ENCODE results near the gene PDYN.

PDYN gene

DNA sequence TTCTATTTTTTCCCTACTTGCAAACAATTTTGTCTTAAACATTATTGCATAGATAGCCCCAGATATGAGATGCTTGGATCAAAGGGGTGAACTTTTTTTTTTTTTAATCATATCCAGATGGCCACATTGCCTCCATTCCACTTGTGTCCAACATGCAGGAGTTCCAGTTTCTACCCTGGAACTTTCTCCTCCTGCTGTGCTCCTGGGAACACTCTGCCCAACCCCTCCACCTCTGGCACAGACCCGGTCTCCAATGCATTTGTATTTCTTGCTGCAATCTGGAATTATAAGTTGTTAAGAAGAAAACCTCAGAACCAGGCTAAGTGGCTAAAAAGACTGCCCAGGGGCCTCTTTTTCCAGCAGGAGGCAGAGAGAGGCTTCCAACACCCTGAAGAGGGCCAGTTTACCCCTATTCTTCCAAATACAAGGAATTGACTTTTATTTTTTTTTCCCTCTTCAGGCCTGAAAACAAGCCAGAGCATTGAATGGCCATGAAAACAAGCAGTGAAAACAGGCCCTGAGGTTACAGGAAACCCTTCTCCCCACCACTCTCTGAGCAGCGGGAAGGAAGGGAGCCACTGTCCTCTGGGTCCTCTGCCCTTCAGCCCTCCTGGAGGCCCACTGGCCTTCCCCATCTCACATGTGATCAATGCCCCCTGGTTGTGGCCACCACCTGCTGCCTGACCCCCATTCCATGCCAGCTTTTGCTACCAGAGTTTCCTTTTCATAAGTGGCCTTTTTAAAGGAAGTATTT, 44.3 kb downstream of the PDYN start:
- peak in 5 of 14 donors; percentile 18 to 64 (median 50) for DNase-seq

- DNase-seq: no peak
Observed at GRCh38 chr20:1947535-1947846, 46.4 kb downstream of the PDYN start.

GRCh38 chr20:1946762-1947534, 46.9 kb downstream of the PDYN start:
- peak in 2 of 14 donors; percentile 58 to 94 for DNase-seq

DNA sequence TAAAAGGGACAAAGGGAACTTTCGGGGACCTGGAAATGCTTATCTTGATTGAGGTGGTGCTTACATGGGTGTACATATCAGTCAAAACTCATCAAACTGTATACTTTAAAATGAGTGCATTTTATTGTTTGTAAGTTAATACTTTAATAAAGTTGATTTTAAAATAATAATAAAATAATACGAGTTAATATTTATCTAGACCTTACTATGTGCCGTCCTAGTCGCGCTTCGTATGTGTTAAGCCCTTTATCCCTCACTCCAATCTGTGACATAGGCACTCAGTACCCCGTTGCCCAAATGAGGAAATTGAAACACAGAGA, 47.5 kb downstream of the PDYN start:
- DNase-seq: no peak

DNA sequence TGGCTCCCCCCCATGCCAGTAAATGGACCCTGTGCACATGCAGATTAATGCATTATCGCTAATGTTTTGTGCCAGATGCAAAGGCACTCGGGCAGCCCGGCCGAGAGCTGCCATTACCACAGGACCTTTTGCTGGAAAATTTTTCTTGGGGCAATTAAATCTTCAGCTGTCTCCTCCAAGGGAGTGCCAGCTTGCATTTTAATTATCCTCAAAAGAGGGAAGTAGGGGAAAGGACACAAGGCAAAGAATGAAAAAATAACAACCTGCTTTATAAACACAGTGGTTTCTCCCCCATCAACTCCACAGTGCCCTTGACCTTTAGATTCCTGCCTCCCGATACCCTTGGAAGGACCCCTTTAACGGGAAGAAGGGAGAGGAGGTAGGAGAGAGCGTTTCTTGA, 48.2 kb downstream of the PDYN start:
- DNase-seq: no peak

DNA sequence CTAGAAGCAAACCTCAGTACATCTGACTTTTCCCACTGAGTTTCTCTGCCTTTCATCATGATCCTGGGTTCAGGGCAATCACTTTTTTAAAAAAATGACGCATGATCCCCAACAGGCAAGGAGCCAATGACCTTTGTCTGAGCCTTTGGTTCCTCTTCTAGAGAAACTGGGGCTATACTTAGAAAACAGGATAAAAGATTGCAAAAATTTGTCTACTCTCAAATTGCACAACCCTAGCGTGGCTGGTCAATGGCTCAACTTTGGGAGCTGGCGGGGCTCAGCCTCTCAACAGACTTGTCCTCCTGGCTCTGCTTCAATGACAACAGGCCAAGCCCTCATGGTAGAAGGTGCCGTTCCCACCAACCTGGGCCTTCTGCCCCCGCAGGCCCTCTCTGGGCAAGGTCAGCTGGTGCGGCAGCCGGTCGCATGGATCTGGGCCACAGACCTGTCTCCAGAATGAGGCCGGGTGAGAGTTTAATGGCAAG, 48.7 kb downstream of the PDYN start:
- peak in 10 of 14 donors; percentile 40 to 96 (median 68) for DNase-seq

DNA sequence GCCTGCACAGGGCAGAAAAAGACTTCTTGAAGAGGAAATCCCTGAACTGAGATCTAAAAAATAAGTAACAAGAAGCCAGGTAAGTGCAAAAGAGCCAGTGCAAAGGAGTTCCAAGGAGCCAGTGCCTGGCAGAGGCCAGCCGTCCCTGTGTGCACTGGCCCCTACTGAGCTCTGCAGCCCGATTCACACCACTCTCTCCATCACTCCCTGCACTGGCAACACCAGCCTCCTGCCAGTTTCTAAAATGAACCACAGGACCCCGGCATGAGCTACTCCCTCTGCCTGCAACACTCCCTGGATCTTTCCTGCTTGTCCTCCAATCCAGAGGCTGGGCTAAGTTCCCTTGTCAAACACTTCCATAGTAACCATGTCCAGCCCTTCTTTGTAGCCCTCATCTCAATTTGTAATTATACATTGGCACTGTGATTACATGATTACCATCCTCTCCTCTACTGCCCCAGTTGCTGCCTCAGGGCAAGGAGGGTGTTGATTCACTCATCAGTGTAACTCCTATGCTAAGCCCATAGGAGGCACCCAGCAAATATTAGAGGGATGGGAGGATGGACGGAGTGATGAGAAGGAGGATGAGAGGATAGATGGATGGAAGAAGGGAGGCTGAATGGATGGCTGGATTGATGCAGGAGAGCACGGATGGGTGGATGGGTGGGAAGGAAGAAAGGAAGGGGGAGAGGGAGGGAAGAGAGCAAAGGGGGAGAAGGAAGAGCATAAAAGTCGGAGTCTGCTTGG, 49.3 kb downstream of the PDYN start:
- DNase-seq: no peak

DNA sequence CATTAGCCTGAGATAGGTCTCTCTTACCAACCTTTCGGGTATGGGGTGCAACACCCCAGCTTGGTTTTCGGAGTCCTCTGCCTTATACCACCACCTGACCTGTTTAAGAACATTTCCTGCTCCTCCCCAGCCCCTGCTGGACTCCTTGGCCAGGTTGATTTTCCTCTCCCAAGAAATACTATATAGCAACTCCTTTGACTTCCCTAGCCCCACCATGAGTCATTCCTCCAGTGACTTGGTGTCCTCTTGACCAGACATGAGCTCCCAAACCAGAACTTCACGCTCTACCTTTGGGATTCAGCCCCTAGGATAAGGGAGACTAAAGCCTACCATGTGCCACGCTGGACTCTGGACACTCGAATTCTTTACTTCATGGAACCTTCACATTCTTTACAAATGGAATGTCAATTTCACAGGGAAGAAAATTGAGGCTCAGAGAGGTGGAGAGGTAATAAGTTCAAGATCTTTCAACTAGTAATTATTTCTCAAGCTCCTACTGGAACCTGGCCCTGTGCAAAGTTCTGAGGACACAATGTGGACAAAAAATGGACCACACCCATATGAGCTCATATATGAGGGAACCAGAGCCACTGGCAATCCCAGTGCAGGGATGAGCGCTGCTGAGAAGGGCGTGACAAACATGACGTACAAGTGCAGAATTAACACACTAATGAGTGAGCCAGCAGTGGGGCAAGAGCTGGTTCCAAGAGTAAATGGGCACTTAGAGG, 50.4 kb downstream of the PDYN start:
- DNase-seq: no peak

DNA sequence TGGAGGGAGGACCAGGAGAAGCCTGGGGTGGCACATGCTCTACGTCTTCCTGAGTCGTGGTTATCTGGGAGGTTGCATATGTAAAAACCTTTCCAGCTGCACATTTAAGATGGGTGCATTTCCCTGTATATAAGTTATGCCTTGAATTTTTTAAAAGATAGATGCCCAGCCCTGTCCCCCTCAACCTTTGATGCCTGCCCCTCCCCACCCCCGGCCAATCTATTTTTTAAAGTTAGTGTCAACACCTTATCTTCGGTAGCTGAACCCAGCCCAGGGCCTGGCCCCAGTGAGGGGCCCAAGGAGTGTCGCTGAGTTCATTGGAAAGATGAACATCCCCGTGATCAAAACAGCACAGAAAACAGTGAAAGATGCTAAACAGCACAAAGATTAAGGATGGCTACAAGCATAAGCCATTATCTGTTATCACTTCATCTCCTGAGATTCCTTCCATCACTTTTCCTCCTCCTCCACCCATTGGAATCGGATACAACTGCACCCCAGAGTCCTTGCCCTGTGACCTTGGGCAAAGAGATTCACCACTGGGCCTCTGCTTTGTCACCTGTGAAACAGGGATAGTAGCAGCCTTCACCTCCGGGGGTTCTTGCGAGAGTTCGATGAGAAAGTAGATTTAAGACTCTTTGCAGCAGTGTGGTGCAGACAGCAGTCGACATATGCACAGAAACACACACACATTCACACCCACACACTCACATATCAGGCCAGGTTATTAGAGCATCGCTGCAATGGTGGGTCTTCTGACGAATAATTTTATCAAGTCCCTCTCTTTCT, 51.2 kb downstream of the PDYN start:
- DNase-seq: no peak

GRCh38 chr20:1942061-1942460, 51.8 kb downstream of the PDYN start:
- DNase-seq: no peak

DNA sequence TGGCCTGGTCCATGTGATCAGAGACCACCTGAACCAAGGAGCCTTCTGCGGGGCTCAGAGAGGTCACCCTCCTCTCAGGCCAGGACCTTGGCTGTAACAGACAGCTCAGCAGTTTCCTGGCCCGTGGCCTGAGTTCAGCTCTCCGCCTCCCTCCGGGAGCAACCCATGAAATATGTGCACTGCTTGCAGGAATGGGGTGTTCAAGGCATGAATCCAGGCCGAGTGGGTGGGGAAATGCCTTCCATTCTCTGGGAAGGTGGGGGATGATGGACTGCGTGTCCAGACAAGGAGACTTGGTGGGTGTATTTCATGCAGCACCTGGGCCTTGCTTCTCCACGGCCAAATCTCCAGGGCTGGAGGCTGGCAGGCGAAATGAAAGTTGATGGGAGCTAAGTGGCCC, 52.6 kb downstream of the PDYN start:
- DNase-seq: no peak

DNA sequence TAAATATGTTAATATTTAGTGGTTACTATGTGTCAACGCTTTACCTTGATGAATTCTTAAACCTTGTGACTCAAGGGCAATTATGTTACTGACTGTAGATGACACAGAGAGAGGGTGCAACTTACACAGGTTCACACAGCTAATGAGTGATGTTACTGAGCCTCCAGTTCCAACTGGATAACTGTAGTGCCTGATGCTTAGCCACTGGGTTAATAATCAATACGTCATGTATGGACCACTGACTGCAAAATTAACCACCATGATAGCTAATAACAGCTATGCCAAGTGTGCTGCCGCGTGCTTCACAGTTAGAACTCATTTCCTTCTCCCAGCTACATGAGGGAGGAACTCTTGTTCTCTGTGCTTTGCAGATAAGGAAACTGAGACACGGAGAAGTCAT, 53.3 kb downstream of the PDYN start:
- DNase-seq: no peak

- DNase-seq: peak in 2 of 14 donors; percentile 24 to 87
Observed at GRCh38 chr20:1939270-1939595, 54.6 kb downstream of the PDYN start.

- no peak for DNase-seq
Observed at GRCh38 chr20:1938464-1939269, 55.2 kb downstream of the PDYN start.

DNA sequence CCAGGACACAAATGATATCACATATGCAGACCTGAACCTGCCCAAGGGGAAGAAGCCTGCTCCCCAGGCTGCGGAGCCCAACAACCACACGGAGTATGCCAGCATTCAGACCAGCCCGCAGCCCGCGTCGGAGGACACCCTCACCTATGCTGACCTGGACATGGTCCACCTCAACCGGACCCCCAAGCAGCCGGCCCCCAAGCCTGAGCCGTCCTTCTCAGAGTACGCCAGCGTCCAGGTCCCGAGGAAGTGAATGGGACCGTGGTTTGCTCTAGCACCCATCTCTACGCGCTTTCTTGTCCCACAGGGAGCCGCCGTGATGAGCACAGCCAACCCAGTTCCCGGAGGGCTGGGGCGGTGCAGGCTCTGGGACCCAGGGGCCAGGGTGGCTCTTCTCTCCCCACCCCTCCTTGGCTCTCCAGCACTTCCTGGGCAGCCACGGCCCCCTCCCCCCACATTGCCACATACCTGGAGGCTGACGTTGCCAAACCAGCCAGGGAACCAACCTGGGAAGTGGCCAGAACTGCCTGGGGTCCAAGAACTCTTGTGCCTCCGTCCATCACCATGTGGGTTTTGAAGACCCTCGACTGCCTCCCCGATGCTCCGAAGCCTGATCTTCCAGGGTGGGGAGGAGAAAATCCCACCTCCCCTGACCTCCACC, 56.4 kb downstream of the PDYN start:
- no peak for DNase-seq

DNA sequence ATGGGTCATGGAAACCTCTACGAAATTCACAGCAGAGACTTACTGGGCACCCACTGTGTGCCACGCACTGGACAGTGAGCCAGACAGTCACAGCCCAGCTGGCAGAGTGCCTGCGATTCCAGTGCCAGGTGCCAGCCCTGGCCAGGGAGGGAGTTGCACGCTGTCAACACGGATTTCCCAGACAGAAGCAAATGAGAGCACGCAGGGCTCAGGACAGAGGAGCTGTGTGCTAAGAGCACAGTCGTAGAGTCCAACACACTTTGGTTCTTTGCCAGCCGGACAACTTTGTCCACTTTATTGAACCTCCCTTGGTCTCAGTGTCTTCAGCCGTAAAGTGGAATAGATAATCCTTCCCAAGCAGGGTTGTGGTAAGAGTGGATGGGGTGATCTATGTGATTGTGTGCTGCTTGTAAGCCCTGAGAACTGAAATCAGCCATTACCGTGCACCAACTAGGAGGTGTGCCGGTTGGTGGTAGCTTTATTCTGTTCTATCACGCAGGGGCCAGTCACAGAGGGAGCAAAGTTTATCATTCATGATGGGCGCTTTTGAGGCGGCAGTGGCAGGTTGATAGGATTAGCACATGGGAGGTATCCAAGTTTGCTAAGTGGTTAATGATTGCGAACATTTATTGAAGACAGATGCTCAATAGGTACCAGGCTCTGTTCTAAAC, 58.0 kb downstream of the PDYN start:
- peak in 12 of 14 donors; percentile 27 to 90 (median 74) for DNase-seq

DNA sequence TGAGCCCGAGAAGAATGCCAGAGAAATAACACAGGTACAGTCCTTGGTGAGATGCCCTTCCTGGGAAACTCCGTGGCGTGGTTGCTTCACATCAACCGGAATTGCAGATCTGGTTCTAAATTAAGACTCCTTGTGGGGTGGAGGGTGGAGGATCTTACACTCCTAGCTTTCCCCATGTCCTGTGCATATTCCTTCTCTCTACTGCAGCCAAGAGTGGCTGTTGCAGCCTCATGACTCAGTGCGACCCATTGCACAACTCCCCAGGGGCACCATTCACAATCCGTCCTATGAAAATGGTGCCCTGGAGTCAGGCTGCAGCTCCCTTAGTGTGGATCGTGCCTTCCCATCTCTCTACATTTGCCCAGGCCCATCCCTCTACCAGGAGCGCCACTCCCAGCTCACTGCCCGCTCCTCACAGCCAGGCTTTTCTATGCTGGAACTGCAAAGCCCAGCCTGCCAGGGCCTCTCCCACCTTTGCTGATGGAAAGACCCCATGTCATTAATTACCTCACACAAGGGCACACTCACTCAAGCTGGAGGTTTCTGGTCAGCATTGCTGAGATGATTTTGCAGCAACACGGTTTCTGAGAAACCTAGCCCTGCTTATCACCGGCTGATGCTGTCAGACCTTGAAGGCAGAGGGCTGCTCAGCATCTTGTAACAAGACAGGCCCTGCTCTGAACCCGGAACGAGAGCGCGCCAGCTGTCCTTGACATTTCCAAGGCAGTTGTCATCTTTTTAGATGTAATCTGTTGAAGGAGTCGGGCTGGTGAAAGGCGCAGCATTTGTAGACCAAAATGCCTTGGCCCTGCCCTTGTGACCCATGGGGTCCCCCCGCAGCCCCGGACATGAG, 58.9 kb downstream of the PDYN start:
- peak in 1 of 14 donors; percentile 35 for DNase-seq

DNA sequence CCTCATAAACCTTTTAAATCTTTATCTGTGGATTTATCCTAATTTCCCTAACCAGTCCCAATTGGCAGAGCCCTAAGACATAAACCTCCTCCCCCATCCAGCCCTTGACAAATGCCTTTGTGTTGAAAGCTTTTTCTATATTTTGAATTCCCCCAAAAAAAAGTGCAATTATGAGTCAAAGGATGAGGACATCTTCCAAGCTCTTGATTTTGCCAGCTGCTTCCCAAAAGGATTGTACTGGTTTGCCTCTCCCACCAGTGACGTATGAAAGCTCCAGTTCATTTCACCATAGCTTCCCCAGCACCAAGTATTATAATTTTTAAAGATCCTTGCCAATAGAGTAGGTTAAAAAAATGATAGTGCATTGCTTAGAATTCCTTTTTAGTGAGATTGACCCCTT, 59.7 kb downstream of the PDYN start:
- no peak for DNase-seq

GRCh38 chr20:1933465-1933870, 60.4 kb downstream of the PDYN start:
- peak in 1 of 14 donors; percentile 60 for DNase-seq
